MM.1S (cell line): ENCODE results near the gene FLYWCH2.

ENCODE experiments used
- DNase-seq: peaks from one replicate; pipeline ENCODE4 v3.0.0-alpha.2; 2015
- H2AFZ ChIP-seq: fragments of 300-600 bp; sonication (generic); 2 replicates; pipeline ENCODE4 v1.6.0; 2016; ENCODE audit warnings: antibody characterized with exemption, low read length
- H3F3A ChIP-seq: fragments of 300-600 bp; sonication (generic); 2 replicates; pipeline ENCODE4 v1.6.1; 2016; ENCODE audit warnings: mild to moderate bottlenecking, antibody characterized with exemption, low read length, moderate library complexity, mixed read lengths; ENCODE audit not compliant: insufficient read depth
- H3K27ac ChIP-seq: fragments of 300-600 bp; sonication (generic); 2 replicates; pipeline ENCODE4 v1.5.1; 2016; ENCODE audit warnings: mild to moderate bottlenecking, low read length
- H3K27me3 ChIP-seq: fragments of 300-600 bp; sonication (generic); replicated peaks from 2 replicates; pipeline ENCODE4 v1.6.0; 2016; ENCODE audit warnings: low read length; ENCODE audit not compliant: insufficient read depth
- H3K36me3 ChIP-seq: fragments of 300-600 bp; sonication (generic); replicated peaks from 2 replicates; pipeline ENCODE4 v1.6.1; 2016; ENCODE audit warnings: mild to moderate bottlenecking, low read length, mixed read lengths; ENCODE audit not compliant: insufficient read depth
- H3K4me1 ChIP-seq: fragments of 300-600 bp; sonication (generic); 2 replicates; pipeline ENCODE4 v1.6.1; 2016; ENCODE audit warnings: low read length, mixed read lengths
- H3K4me2 ChIP-seq: fragments of 300-600 bp; sonication (generic); 2 replicates; pipeline ENCODE4 v1.6.0; 2016; ENCODE audit warnings: low read depth, low read length
- H3K4me3 ChIP-seq: fragments of 300-600 bp; sonication (generic); 2 replicates; pipeline ENCODE4 v1.5.1; 2016; ENCODE audit warnings: low read length, mixed read lengths
- H3K79me2 ChIP-seq: fragments of 300-600 bp; sonication (generic); 2 replicates; pipeline ENCODE4 v1.6.1; 2016; ENCODE audit warnings: mixed run types, low read length, mixed read lengths
- H3K9ac ChIP-seq: fragments of 300-600 bp; sonication (generic); 2 replicates; pipeline ENCODE4 v1.6.1; 2016; ENCODE audit warnings: low read length, mixed read lengths
- H3K9me2 ChIP-seq: fragments of 300-600 bp; sonication (generic); replicated peaks from 2 replicates; pipeline ENCODE4 v1.6.1; 2016; ENCODE audit warnings: mild to moderate bottlenecking, low read length, mixed read lengths; ENCODE audit not compliant: insufficient read depth
- H3K9me3 ChIP-seq: fragments of 300-600 bp; sonication (generic); replicated peaks from 2 replicates; pipeline ENCODE4 v1.6.1; 2016; ENCODE audit warnings: mild to moderate bottlenecking, low read length, mixed read lengths; ENCODE audit not compliant: insufficient read depth
- H4K20me1 ChIP-seq: fragments of 300-600 bp; sonication (generic); 2 replicates; pipeline ENCODE4 v1.6.1; 2016; ENCODE audit warnings: mild to moderate bottlenecking, low read length, moderate library complexity, mixed read lengths; ENCODE audit not compliant: insufficient read depth
- CTCF ChIP-seq: fragments of 300-600 bp; sonication (generic); IDR thresholded peaks from 2 replicates; pipeline ENCODE4 v1.5.1; 2016; ENCODE audit warnings: antibody characterized with exemption, low read length, mixed read lengths
- EZH2 ChIP-seq: fragments of 300-600 bp; sonication (generic); optimal IDR thresholded peaks from 2 replicates; pipeline ENCODE3; 2017; ENCODE audit warnings: low read depth, mild to moderate bottlenecking, antibody characterized with exemption, low read length, mixed read lengths
- EZH2phosphoT487 ChIP-seq: fragments of 300-600 bp; sonication (generic); IDR thresholded peaks from 2 replicates; pipeline ENCODE4 v1.6.1; 2018; ENCODE audit warnings: antibody characterized with exemption, low read length

FLYWCH2 gene

GRCh38 chr16:2898831-2899563, 16.0 kb downstream of the FLYWCH2 start:
- no peaks in the 10 kb centered on the region for H3K9me3 ChIP-seq
- no peak overlapping the region for H3K4me2 ChIP-seq
- H3F3A ChIP-seq: no peaks in the 10 kb centered on the region
- no peak overlapping the region for H3K4me3 ChIP-seq
- H3K79me2 ChIP-seq: no peaks in the 10 kb centered on the region
- DNase-seq: no peak
- TF ChIP-seq EZH2 (no peak), CTCF (no peak), EZH2phosphoT487 (no peak)
- no peak overlapping the region for H3K27ac ChIP-seq
- no peaks in the 10 kb centered on the region for H3K27me3 ChIP-seq
- no peak overlapping the region for H3K9ac ChIP-seq
- no peaks in the 10 kb centered on the region for H3K9me2 ChIP-seq
- H3K4me1 ChIP-seq: peaks cover 4% of the 10 kb centered on the region
- H2AFZ ChIP-seq: no peak overlapping the region
- no peaks in the 10 kb centered on the region for H3K36me3 ChIP-seq
- H4K20me1 ChIP-seq: no peaks in the 10 kb centered on the region

- no peak overlapping the region for H3K4me3 ChIP-seq
- H3K27me3 ChIP-seq: no peaks in the 10 kb centered on the region
- H3K9me2 ChIP-seq: no peaks in the 10 kb centered on the region
- H3F3A ChIP-seq: no peaks in the 10 kb centered on the region
- no peak overlapping the region for H3K27ac ChIP-seq
- no peaks in the 10 kb centered on the region for H3K9me3 ChIP-seq
- no peaks in the 10 kb centered on the region for H3K79me2 ChIP-seq
- H3K9ac ChIP-seq: no peak overlapping the region
- no peak overlapping the region for H2AFZ ChIP-seq
- DNase-seq: no peak
- peaks cover 4% of the 10 kb centered on the region for H3K4me1 ChIP-seq
- H3K4me2 ChIP-seq: no peak overlapping the region
- no peak for TF ChIP-seq EZH2phosphoT487
- no peak for TF ChIP-seq EZH2
- no peak for TF ChIP-seq CTCF
- no peaks in the 10 kb centered on the region for H3K36me3 ChIP-seq
- no peaks in the 10 kb centered on the region for H4K20me1 ChIP-seq
Measured at GRCh38 chr16:2899564-2900072, 16.6 kb downstream of the FLYWCH2 start.

- no peak for DNase-seq
- H3K79me2 ChIP-seq: no peaks in the 10 kb centered on the region
- no peak overlapping the region for H3K27ac ChIP-seq
- H3F3A ChIP-seq: no peaks in the 10 kb centered on the region
- no peaks in the 10 kb centered on the region for H4K20me1 ChIP-seq
- TF ChIP-seq CTCF: no peak
- no peak for TF ChIP-seq EZH2phosphoT487
- no peak for TF ChIP-seq EZH2
- H3K9ac ChIP-seq: no peak overlapping the region
- H2AFZ ChIP-seq: no peak overlapping the region
- no peak overlapping the region for H3K4me3 ChIP-seq
- H3K4me2 ChIP-seq: no peak overlapping the region
- no peaks in the 10 kb centered on the region for H3K9me3 ChIP-seq
- no peaks in the 10 kb centered on the region for H3K9me2 ChIP-seq
- H3K36me3 ChIP-seq: no peaks in the 10 kb centered on the region
- H3K4me1 ChIP-seq: peaks cover 4% of the 10 kb centered on the region
- no peaks in the 10 kb centered on the region for H3K27me3 ChIP-seq
Measured at GRCh38 chr16:2900526-2901075, 17.6 kb downstream of the FLYWCH2 start.
